ENCODE data around the gene RPLP2.

RPLP2 gene

GRCh38 chr11:791658-792534 is 17.9 kb upstream of the RPLP2 start:
- DNase-seq (ENCODE audit: low read depth in 2 of 2) = no peak

- DNase-seq (ENCODE audit: low read depth in 2 of 2) = no peak
Measured at GRCh38 chr11:792535-792821, 17.3 kb upstream of the RPLP2 start.

- no peak for DNase-seq (ENCODE audit: low read depth in 2 of 2)
Measured at GRCh38 chr11:792873-793272, 16.9 kb upstream of the RPLP2 start.

- no peak for DNase-seq (ENCODE audit: low read depth in 2 of 2)
Measured at GRCh38 chr11:793556-793955, 16.2 kb upstream of the RPLP2 start.

GRCh38 chr11:794013-794765 is 15.6 kb upstream of the RPLP2 start:
- no peak for DNase-seq (ENCODE audit: low read depth in 2 of 2)

- no peak for DNase-seq (ENCODE audit: low read depth in 2 of 2)
Measured at GRCh38 chr11:794766-795633, 14.8 kb upstream of the RPLP2 start.

- DNase-seq (ENCODE audit: low read depth in 2 of 2) = peak; percentile 38 to 55
Measured at GRCh38 chr11:795634-796564, 13.9 kb upstream of the RPLP2 start.

GRCh38 chr11:796565-797295 is 13.0 kb upstream of the RPLP2 start:
- DNase-seq (ENCODE audit: low read depth in 2 of 2) = no peak

- peak in 1 of 2 donors; percentile 50 for DNase-seq (ENCODE audit: low read depth in 2 of 2)
Measured at GRCh38 chr11:797296-798092, 12.3 kb upstream of the RPLP2 start.

GRCh38 chr11:798093-798713 is 11.6 kb upstream of the RPLP2 start, which contains the start of gene SLC25A22:
Gene SLC25A22, minus strand, starts transcription at chr11:798281. Its CDS starts 3,275 bp downstream, at chr11:795006.
- peak; percentile 68 for DNase-seq (ENCODE audit: low read depth in 2 of 2)

- no peak for DNase-seq (ENCODE audit: low read depth in 2 of 2)
Measured at GRCh38 chr11:799641-800316, 10.0 kb upstream of the RPLP2 start.

- no peak for DNase-seq (ENCODE audit: low read depth in 2 of 2)
Measured at GRCh38 chr11:800473-800872, 9.3 kb upstream of the RPLP2 start.

- DNase-seq (ENCODE audit: low read depth in 2 of 2) = no peak
Measured at GRCh38 chr11:801097-801780, 8.5 kb upstream of the RPLP2 start.

GRCh38 chr11:802018-802617 is 7.6 kb upstream of the RPLP2 start:
- DNase-seq (ENCODE audit: low read depth in 2 of 2) = no peak

GRCh38 chr11:802693-803466 is 6.9 kb upstream of the RPLP2 start:
- no peak for DNase-seq (ENCODE audit: low read depth in 2 of 2)

- no peak for DNase-seq (ENCODE audit: low read depth in 2 of 2)
Measured at GRCh38 chr11:803467-803742, 6.4 kb upstream of the RPLP2 start.
